Measurements from ENCODE around the gene PRKAG2. TPM values are rescaled to one million over a fixed set of nuclear protein-coding genes. Genes with fewer than 3 reads are reported as not detected.

Gene PRKAG2
- total RNA-seq, 1 donor from 2014 or later, result 13.5 TPM

DNA sequence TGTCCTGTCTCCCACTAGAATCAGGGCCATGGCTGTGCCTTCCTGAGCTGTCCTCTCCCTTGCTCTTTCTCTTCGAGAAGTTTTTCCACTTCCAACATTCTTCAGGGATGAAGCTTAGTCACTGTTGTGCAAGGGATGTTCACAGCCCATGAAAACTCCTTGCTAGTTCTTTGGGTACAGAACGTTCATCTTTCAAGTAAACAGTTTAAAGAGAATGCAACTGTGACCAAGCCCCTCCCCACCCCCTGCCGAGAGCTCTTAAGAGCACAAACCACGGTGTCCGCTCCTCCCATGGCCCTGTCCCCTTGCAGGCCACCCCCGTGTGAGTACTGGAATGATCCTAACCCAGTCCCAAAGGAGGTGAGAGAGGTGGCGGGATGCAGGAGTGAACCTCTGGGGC lies 196.1 kb downstream of the PRKAG2 start:
- DNase-seq (ENCODE audit: low read depth in 2 of 2), result no peak

DNA sequence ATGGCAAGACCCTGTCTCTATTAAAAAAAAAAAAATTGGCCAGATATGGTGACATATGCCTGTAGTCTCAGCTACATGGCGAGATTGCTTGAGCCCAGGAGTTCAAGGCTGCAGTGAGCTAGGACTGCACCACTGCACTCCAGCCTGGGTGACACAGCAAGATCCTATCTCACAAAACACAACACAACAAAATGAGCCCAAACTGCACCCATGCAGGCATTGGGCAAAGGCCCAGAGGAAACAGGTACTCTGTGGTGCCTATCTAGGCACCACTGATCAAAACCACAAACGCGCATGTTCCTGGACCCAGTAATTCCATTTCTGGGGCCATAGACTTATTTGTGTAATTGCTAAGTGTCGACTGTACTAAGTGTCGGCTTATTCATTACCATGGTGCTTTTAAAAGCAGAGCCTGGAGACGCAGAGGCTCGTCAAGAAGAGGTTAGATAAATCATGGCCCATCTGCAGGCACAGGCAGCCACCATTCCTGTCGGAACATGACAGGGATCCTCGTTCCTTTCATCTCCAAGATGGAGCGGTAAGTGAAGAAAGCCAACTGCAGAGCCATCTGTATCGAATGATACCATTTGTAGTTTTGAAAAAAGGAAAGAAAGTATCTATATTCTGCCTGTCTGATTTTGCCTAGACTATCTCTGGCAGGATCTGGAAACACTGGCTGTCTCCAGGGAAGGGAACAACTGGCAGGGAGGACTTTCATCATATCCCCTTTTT lies 196.9 kb downstream of the PRKAG2 start:
- DNase-seq (ENCODE audit: low read depth in 2 of 2), result no peak

DNA sequence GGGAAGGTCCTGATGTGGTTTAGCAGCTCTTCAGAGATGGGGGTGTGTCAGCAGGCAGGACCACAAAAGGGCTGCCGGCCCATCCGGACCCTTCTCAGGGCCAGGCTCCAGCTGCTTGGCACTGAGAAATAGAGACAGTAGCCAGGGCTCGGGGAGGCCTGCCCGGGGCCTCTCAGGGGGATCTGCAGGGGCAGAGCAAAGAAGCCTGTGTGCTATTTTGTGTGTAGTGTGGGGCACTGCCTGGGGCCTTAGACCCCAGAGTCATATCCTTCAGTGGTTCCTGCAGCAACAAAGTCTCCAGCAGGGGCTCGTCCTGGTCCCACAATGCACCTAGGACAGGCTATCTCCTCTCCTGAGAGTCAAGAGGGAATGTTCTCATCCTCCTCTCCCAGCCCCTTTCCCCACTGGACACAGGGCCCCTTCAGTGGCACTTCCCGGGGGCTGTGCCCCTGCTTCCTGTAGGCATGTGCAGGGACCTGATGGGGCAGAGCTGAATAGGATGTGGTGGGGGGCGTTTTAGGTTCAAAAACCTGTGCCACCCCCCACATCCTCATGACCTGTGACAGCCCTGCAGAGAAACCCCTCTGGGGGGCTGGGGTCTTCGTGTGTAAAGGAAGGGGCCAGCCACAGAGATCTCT lies 197.7 kb downstream of the PRKAG2 start:
- no peak for DNase-seq (ENCODE audit: low read depth in 2 of 2)

DNA sequence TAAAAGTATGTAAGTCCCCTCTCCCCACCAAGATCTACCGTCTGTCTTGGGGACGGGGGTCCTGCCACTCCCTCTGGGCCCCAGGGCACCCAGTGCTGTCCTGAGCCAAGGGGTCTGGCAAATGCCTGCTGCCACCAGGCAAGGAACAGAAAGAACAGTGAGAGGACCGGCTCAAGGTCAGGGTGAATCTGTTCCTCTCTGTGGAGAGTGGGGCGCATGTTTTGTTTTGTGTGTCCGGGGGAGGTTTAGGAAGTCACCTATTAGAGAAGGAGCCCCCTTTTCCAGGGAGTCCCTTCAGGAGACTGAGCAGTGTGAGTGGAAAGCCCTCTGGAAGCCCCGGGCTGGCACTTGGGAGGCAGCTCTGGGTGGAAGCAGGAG lies 198.7 kb downstream of the PRKAG2 start:
- no peak for DNase-seq (ENCODE audit: low read depth in 2 of 2)

DNA sequence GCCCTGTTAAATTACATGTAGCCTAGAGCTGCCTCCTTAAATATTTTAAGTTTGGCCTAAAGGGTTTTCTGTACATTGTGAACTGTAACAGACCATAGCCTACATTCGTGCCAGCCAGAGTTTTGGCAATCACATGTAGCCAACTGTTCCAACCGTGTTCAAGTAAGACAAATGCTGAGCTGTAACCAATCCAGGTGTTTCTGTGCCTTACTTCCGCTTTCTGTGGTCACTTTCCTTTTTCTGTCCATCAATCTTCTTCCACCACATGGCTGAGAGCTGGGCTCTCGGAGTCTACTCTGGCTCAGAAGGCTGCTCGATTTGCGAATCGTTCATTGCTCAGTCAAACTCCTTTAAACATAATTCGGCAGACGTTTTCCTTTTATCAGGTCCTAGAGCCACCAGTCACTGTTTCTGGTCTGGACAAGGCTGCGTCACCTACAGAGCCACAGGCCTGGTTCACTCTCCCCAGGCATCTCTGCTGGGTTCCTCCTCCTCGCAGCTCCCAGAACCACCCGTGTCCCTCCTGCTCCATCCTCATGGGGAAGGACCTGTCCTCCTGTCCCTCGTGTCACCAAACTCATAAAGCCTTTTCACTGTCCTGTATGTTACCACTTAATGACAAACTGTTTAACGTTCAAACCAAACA lies 199.2 kb downstream of the PRKAG2 start:
- no peak for DNase-seq (ENCODE audit: low read depth in 2 of 2)

DNA sequence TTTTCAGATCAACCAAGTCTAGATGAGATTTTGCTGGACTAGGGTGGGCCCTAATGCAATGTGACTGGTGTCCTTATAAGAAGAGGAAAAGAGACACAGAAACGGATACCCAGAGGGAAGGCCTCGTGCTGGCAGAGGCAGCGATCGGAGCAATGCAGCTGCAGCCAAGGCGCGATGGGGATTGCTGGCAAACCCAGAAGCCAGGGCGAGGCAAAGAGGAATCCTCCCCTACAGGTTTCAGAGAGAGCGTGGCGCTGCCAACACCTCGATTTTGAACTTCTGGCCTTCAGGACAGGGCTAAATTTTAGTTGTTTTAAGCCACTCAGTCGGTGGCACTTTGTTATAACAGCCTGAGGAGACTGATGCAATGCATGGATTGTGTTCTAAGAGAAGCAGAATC lies 200.2 kb downstream of the PRKAG2 start:
- DNase-seq (ENCODE audit: low read depth in 2 of 2), result no peak

DNA sequence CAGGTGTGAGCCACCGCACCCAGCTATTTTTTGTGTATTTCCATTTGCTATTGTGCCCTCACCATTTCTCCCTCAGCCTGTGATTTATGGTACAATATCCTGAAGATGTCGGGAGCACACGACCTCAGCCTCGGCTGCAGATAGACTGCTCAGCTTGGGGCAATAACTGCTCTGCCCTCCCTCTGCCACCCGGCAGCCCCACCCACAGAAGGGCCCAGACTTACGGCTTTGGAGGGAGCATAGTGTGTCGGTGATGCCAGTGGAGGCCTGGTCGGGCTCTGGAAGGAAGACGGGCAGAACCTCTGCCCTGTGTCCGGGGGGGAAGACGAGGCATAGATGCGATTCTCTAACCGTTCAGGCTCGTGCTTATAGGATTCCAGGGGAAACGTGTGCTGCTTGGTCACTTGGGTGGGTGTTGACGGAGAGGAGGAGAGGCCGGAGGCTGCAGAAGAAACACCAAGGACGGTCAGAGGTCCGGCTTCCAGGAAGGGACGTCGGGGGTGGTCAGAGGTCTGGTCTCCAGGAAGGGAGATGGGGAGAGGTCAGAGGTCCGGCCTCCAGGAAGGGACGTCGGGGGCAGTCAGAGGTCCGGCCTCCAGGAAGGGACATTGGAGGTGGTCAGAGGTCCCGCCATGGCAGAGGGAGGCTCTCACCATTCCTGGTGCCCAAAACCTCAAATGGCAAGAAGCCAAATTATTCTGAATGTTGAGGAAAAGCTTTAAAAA lies 201.6 kb downstream of the PRKAG2 start:
- no peak for DNase-seq (ENCODE audit: low read depth in 2 of 2)

DNA sequence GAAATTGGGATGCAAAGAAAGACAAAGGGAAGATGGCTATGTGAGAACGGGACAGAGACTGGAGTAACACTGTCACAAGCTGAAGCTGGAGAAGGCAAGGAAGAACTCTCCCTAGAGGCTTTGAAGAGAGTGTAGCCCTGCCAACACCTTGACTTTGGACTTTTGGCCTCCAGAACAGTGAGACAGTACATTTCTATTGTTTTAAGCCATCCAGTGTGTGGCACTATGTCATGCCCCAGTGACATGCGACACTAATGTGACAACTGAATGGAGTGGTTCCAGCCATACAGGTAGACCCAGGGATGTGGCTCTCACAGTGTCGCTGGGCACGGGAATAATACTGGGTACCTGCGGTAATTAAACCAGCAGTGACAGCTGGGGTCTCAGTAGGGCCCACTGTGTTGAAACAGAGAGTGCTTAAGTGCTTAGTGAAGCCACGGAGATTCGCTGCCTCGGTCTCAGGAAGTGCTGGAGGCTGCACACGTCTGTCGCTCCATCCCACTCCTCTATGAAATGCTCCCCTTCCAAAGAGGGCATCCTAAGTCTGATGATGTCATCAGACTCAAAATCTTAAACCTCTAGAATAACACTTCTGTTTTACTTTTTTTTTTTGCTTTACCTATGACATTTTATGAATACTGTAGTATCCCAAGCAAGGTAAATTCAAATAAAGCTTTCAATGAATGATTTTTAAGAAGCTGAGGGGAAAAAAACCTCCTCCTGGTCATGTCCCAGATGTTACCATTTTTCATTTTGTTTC lies 202.6 kb downstream of the PRKAG2 start:
- DNase-seq (ENCODE audit: low read depth in 2 of 2), result no peak

DNA sequence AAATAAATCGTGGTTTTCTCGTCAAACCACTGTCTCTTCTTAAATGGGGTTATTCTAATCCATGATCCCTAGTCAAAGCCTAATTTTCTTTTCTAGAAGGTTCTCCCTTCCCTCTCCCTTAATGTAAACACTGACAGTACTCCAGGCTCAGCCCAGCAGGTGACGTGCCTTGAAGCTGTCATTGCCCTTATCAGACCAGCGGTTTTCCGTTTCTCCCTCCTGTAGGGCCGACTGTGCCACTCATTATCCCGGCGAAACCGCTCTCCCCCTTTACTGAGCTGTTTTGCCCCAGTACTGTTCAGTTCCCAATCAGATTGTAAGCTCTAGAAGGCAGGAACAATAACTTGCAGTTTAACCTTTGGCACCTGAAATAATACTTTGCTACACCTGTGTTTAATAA lies 203.7 kb downstream of the PRKAG2 start:
- DNase-seq (ENCODE audit: low read depth in 2 of 2), result peak in 1 of 2 donors; percentile 16

DNA sequence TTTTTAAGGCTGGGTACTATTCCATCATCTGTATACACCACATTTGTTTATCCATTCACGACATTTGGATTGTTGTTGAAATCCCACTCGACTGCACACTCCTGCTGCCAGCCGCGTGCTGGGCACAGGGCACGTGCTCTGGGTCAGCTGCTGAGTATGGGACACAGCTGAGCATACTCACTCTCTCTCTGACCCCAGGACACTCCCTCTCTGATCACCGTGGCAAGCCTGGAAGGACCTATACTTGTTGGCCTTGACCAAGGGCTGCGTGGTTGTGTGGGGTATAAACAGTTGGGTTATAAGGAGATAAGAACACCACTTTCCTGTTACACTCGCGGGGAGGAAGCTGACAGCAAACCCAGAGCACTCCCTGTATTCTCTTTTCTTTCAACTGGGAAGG lies 204.2 kb downstream of the PRKAG2 start:
- peak; percentile 21 to 35 for DNase-seq (ENCODE audit: low read depth in 2 of 2)

DNA sequence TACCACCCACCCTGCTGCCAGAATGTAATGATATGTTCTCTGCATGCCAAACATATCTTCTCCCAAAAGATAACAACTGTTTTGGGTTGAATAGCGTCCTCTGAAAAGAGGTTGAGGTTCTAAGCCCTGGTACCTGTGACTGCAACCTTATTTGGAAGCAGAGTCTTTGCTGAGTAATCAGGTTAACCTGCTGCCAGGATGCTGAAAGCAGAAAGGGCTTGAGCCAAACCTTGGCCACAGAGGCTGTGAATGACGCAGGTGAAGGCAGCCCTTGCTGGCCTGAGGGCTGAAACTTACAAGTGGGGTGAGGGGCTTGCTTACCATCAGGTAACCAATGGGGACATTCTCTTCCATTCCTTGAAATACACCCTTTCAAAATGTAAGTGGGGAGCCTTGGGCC lies 205.4 kb downstream of the PRKAG2 start:
- no peak for DNase-seq (ENCODE audit: low read depth in 2 of 2)

DNA sequence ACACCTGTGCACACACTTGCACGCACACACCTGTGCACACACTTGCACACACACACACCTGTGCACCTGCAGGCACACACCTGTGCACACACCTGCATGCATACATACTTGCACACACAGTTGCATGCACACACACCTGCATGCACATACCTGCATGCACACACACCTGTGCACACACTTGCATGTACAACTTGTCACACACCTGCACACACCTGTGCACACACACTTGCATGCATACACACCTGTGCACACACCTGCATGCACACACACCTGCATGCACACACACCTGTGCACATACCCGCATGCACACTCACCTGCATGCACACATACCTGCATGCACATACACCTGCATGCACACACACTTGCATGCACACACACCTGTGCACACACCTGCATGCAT lies 207.2 kb downstream of the PRKAG2 start:
- no peak for DNase-seq (ENCODE audit: low read depth in 2 of 2)

DNA sequence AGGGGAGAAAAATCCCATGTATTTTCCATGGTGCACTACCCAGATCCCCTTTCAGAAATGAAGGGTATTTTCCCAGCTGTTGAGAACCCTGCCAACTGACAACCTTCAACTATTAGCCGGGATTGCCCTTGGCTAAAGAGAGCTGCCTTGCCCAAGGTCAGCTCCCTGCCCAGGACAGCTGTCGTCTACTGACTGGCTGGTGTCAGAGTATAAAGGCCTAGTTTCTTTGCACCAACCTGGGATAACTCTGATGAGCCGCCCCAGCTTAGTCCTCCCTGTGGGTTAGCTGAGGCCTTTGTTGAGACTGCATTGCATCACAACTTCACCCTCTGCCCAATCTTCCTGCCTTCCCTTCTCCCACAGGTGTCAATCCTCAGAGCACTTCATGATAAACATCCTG lies 210.0 kb downstream of the PRKAG2 start:
- DNase-seq (ENCODE audit: low read depth in 2 of 2), result no peak

DNA sequence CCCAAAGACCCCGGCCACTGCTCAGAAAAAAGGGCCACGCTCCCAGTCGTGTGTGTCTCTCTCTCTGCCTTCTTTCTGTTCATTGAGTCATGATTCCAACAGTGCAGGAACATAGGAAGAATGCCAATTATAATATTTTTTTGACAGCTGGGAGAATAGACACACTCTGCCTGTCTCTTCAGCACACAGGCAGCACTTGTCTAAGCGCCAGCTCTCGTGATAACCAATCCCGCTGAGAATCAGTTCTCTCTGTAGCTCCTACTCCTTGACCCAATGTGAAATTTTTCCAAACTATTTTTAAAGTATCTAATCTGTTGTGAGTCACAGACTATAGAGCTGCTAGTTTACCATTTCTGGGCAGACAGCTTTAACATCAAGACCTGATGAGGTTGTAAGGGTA lies 211.5 kb downstream of the PRKAG2 start:
- peak in 1 of 2 donors; percentile 65 for DNase-seq (ENCODE audit: low read depth in 2 of 2)

DNA sequence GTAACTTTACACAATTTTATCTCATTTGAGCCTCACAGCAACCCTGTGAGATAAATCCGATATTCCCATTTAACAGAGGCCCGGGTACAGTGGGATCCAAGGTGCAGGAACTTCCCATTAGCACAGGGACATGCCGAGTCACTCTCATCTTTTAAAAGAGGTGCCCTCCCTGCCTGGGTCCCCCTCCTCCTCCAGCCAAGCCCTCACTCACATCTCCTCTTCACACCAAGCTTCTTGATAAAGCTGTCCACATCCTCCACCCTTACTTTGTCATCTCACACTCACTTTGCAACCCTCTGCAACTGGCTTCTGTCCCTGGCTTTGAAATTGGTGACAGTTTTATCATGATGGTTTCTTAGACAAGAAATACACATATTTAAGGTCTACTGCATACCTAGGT lies 212.6 kb downstream of the PRKAG2 start:
- DNase-seq (ENCODE audit: low read depth in 2 of 2), result no peak

DNA sequence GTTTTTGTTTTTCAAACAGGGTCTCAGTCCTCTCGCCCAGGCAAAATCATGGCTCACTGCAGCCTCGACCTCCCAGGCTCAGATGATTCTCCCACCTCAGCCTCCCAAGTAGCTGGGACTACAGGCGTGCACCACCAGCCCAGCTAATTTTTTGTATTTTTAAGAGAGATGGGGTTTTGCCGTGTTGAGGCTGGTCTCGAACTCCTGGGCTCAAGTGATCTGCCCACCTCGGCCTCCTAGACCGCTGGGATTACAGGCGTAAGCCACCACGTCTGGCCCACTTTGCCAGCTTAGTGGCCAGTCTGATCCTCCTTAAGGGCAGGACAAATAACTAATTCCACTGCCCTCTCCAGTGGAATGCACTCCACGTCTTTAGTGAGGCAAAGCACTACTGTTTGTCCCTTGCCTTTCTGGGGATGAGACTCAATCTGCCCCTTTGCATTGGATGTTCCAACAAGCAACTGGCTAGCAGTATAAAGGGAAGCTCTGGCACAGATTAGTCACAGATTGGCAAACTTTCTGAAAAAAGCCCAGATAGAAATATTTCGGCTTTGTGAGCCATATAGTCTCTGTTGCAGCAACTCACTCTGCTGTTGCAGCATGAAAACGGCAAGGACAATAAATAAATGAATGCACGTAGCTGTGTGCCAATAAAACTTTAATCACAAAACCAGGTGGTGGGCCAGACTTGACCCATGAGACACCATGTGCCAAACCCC lies 213.4 kb downstream of the PRKAG2 start:
- DNase-seq (ENCODE audit: low read depth in 2 of 2), result no peak

DNA sequence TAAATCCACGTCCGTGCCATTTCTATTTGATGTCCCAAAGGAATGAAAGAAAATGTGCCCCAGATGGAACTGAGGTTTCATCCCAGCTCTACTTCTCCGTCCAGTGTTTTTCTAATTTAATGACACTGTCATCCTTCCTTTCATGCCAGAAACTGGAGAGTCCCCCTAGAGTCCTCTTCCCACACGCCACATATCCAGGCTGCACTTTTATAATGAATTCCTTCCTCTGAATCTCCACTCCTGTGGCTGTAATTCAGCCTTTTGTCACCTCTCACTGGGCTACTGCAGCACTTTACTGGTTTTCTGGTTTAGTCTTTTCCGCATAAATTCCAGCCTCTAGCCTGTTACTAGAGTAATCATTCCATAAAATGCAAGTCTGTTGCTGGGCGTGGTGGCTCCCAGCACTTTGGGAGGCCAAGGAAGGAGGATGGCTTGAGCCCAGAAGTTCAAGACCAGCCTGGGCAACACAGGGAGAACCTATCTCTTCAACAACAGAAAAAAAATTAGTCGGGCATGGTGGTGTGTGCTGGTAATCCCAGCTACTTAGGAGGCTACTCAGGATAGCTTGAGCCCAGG lies 214.6 kb downstream of the PRKAG2 start:
- DNase-seq (ENCODE audit: low read depth in 2 of 2), result no peak

DNA sequence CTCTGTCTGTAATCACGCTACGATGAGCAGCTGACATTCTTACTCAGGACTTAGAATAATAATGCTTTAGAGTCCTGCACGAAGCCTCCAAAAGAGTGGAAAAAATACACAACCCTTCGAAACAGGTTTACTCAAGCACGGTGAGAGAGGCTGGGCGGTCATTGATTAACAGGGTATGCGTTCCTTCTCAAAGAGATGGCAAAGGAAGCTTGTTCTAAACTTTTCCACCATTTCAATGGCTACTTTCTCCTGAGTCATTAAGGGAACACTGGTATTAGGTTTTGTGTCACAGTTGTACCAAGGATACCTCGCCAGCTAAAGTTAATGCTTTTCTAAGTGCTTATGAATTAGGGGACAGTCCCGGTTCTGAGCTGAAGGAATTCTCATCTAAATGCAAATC lies 215.3 kb downstream of the PRKAG2 start:
- DNase-seq (ENCODE audit: low read depth in 2 of 2), result no peak

DNA sequence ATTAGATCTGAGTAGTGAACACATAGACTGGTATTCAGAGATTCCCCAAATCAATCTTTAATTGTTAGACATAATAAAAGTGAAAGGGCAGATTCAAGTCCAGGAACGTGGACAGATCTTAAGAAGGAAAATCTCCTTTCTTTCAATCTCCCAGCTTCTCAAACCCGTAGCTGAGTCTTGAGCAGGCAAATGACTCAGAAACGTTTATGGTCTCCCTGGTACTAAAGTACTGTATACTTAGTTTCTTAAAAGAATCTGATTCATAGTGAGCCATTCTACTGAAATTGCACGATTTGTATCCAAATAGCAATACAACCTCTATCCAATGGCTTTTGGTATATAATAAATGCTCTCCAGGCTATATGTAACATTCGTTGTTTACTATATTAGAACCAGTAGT lies 216.8 kb downstream of the PRKAG2 start:
- no peak for DNase-seq (ENCODE audit: low read depth in 2 of 2)

DNA sequence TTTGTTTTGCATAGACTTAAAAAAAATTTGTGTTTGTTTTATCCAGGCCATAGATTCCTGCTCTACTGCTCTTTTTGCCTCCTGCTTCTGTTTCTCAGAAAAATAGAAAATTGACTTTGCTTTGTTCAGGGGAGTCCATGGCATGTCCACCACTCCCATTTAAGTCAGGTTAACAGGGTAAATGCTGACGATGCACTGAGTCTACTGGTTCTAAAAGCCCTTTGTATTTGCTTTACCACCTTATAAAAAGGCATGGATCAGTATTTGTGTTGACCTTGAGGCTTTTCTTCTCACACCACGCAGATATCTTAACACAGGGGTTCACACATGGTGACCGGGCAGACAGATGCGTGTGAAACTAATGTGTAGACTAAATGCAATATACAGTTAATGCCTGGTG lies 217.7 kb downstream of the PRKAG2 start:
- DNase-seq (ENCODE audit: low read depth in 2 of 2), result no peak

DNA sequence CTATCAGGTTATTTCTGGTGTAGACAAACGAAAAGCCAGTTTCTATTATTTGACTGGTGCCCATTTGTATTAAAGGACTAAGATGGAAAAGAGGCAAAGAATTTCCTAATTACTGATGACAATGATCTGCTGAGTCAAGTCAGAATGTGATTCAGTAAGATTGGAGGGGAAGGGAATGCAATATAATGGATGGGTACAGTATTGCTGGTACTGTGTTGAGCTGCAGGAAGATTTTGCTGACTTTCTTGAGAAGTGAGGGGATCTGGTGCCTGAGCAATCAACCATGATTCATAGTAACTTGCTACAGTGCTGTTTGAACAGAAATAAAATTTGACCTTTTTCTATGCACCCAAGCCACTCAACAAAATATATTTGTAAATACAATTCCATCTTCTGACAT lies 218.1 kb downstream of the PRKAG2 start:
- no peak for DNase-seq (ENCODE audit: low read depth in 2 of 2)
